ENCODE results near the gene DAAM1. TPM values are rescaled to one million over a fixed set of nuclear protein-coding genes. Genes with fewer than 3 reads are reported as not detected.

Gene DAAM1
- polyA plus RNA-seq, 1 of the 3 experiments (the other 2 are of a cell fraction) = 5.1 TPM

- no peak for TF ChIP-seq CTCF (IDR thresholded peaks at IDR 0.05)
- no peak for TF ChIP-seq ZBTB33 (IDR thresholded peaks at IDR 0.05; ENCODE audit: borderline replicate concordance, low read depth)
- TF ChIP-seq NRF1 (IDR thresholded peaks at IDR 0.05; ENCODE audit: low read depth, low read length) = no peak
- no peak for TF ChIP-seq GABPA (IDR thresholded peaks at IDR 0.05; ENCODE audit: low read depth)
- no peak for TF ChIP-seq REST (IDR thresholded peaks at IDR 0.05; ENCODE audit: low read depth, low read length)
- TF ChIP-seq TEAD4 (IDR thresholded peaks at IDR 0.05; ENCODE audit: borderline replicate concordance, insufficient read depth) = no peak
- no peak for TF ChIP-seq POLR2AphosphoS5 (IDR thresholded peaks at IDR 0.05; ENCODE audit: low read depth, low read length)
- TF ChIP-seq EZH2phosphoT487 (IDR thresholded peaks at IDR 0.05; ENCODE audit: borderline replicate concordance, low read depth) = no peak
- TF ChIP-seq IRF3 (IDR thresholded peaks at IDR 0.05; ENCODE audit: low read depth, low read length) = no peak
- TF ChIP-seq PBX3 (IDR thresholded peaks at IDR 0.05) = no peak
- TF ChIP-seq CHD2 (IDR thresholded peaks at IDR 0.05; ENCODE audit: low read length, partially characterized antibody) = no peak
- no peak for TF ChIP-seq NFIC (IDR thresholded peaks at IDR 0.05; ENCODE audit: borderline replicate concordance)
- Histone ChIP-seq H3K9ac (no peak overlapping the region), H3K36me3 (replicated peaks in 1 of 2; ENCODE audit: control insufficient read depth in 1 of 2, insufficient read depth in 2 of 2, low read length in 1 of 2) (no peaks in the 10 kb centered on the region), H3K9me3 (no peaks in the 10 kb centered on the region), H3F3A (replicated peaks; ENCODE audit: insufficient read depth) (no peaks in the 10 kb centered on the region), H3K27me3 (ENCODE audit: insufficient read depth) (no peaks in the 10 kb centered on the region), H3K4me1 (ENCODE audit: control insufficient read depth in 1 of 2, insufficient read depth in 2 of 2, low read depth in 1 of 2, low read length in 1 of 2) (no peaks in the 10 kb centered on the region; a peak in 1 of 4 replicates), H3K27ac (ENCODE audit: low read depth in 2 of 2, low read length in 1 of 2) (no peak overlapping the region), H4K20me1 (ENCODE audit: insufficient read depth) (no peaks in the 10 kb centered on the region), H3K79me2 (ENCODE audit: insufficient read depth) (no peaks in the 10 kb centered on the region), H2AFZ (ENCODE audit: low read depth) (no peak overlapping the region), H3K9me2 (no peaks in the 10 kb centered on the region), H3K4me2 (no peak overlapping the region), H3K4me3 (ENCODE audit: low read depth in 2 of 2, low read length in 1 of 2) (no peak overlapping the region)
- WGBS (ENCODE audit: low lambda C conversion rate) = 81% methylated on average over 1 of the region's 1 CpG
- ChIA-PET POLR2A (no interaction called here), CTCF (no interaction called here)
- DNase-seq = no peak
These were observed 6.7 kb upstream of the DAAM1 start for GRCh38 chr14:59181791-59182190.
